HG02763 (cell line): ENCODE results near the gene ROBO4.
A peak's percentile ranks its signal among the peaks of the same experiment; 100 is the strongest.

Experiments
- ATAC-seq: cut with Tn5 transposase; IDR thresholded peaks from one replicate; pipeline ENCODE4 v1.9.1; 2021; ENCODE audit warnings: mild to moderate bottlenecking, moderate library complexity; ENCODE audit not compliant: unreplicated experiment

ROBO4 gene

GRCh38 chr11:124890683-124891372 is 6.8 kb downstream of the ROBO4 start:
- no peak for ATAC-seq

- ATAC-seq, result no peak
These were observed 7.5 kb downstream of the ROBO4 start for GRCh38 chr11:124890151-124890550.

GRCh38 chr11:124889191-124890091 is 8.2 kb downstream of the ROBO4 start:
- no peak for ATAC-seq

- ATAC-seq, result no peak
These were observed 10.0 kb downstream of the ROBO4 start for GRCh38 chr11:124887667-124888013.

- ATAC-seq, result no peak
These were observed 10.5 kb downstream of the ROBO4 start for GRCh38 chr11:124886978-124887666.

GRCh38 chr11:124886476-124886875 is 11.2 kb downstream of the ROBO4 start:
- ATAC-seq, result no peak

- ATAC-seq, result no peak
These were observed 12.7 kb downstream of the ROBO4 start for GRCh38 chr11:124884869-124885479.

- ATAC-seq, result no peak
These were observed 13.3 kb downstream of the ROBO4 start for GRCh38 chr11:124884340-124884739.

GRCh38 chr11:124882339-124883071 is 15.2 kb downstream of the ROBO4 start:
- no peak for ATAC-seq

- ATAC-seq, result no peak
These were observed 16.7 kb downstream of the ROBO4 start for GRCh38 chr11:124880958-124881357.

GRCh38 chr11:124880290-124880611 is 17.4 kb downstream of the ROBO4 start:
- no peak for ATAC-seq

GRCh38 chr11:124879493-124880289 is 18.0 kb downstream of the ROBO4 start:
- ATAC-seq, result no peak

GRCh38 chr11:124878759-124879492 is 18.7 kb downstream of the ROBO4 start:
- no peak for ATAC-seq

- no peak for ATAC-seq
These were observed 19.5 kb downstream of the ROBO4 start for GRCh38 chr11:124877910-124878758.

- ATAC-seq, result no peak
These were observed 20.1 kb downstream of the ROBO4 start for GRCh38 chr11:124877631-124877909.

GRCh38 chr11:124876818-124877630 is 20.6 kb downstream of the ROBO4 start:
- ATAC-seq, result no peak

- peak; percentile 90 for ATAC-seq
These were observed 21.5 kb downstream of the ROBO4 start for GRCh38 chr11:124875943-124876817.
